GM21528 (cell line): ENCODE measurements around the gene CACNA1D.
A peak's percentile ranks its signal among the peaks of the same experiment; 100 is the strongest.

Experiments used
- ATAC-seq: cut with Tn5 transposase; IDR thresholded peaks from one replicate; pipeline ENCODE4 v1.9.1; 2021; ENCODE audit warnings: mild to moderate bottlenecking, moderate library complexity; ENCODE audit not compliant: unreplicated experiment, low FRiP score

Gene CACNA1D

GRCh38 chr3:53826048-53826447 lies 331.6 kb downstream of the CACNA1D start:
- ATAC-seq, result no peak

- no peak for ATAC-seq
Observed at GRCh38 chr3:53828581-53828980, 334.2 kb downstream of the CACNA1D start.

- ATAC-seq, result no peak
Observed at GRCh38 chr3:53829605-53830004, 335.2 kb downstream of the CACNA1D start.

GRCh38 chr3:53830944-53831343 lies 336.5 kb downstream of the CACNA1D start:
- ATAC-seq, result no peak

- ATAC-seq, result no peak
Observed at GRCh38 chr3:53833053-53833645, 338.7 kb downstream of the CACNA1D start.

- ATAC-seq, result no peak
Observed at GRCh38 chr3:53833700-53834099, 339.3 kb downstream of the CACNA1D start.

GRCh38 chr3:53834429-53835095 lies 340.2 kb downstream of the CACNA1D start:
- ATAC-seq, result no peak

- ATAC-seq, result no peak
Observed at GRCh38 chr3:53835257-53835656, 340.8 kb downstream of the CACNA1D start.

- no peak for ATAC-seq
Observed at GRCh38 chr3:53836084-53836872, 341.9 kb downstream of the CACNA1D start.

- no peak for ATAC-seq
Observed at GRCh38 chr3:53837331-53837730, 342.9 kb downstream of the CACNA1D start.

GRCh38 chr3:53841296-53841695 lies 346.9 kb downstream of the CACNA1D start:
- ATAC-seq, result no peak

GRCh38 chr3:53842436-53843194 lies 348.2 kb downstream of the CACNA1D start:
- ATAC-seq, result no peak

GRCh38 chr3:53843195-53844177 lies 349.1 kb downstream of the CACNA1D start:
- ATAC-seq, result peak; percentile 51

GRCh38 chr3:53844262-53845102 lies 350.1 kb downstream of the CACNA1D start:
- no peak for ATAC-seq

- peak; percentile 10 for ATAC-seq
Observed at GRCh38 chr3:53845103-53845880, 350.9 kb downstream of the CACNA1D start.

GRCh38 chr3:53845881-53846133 lies 351.4 kb downstream of the CACNA1D start:
- ATAC-seq, result no peak

GRCh38 chr3:53846134-53846850 lies 351.9 kb downstream of the CACNA1D start, which contains the start of the genes CHDH and IL17RB:
Gene CHDH, minus strand, starts transcription at chr3:53846419. Its CDS starts 22,411 bp downstream, at chr3:53824008.
Gene IL17RB, plus strand, starts transcription at chr3:53846568. Its CDS starts 21 bp downstream, at chr3:53846589.
- ATAC-seq, result peak; percentile 48

GRCh38 chr3:53846851-53847155 lies 352.4 kb downstream of the CACNA1D start:
- ATAC-seq, result no peak
